Endodermal cell (in vitro differentiated cells): ENCODE data around the gene DPYSL4. TPM values are rescaled to one million over a fixed set of nuclear protein-coding genes. Genes with fewer than 3 reads are reported as not detected.

ENCODE experiments used
- DNase-seq: peaks from one replicate; pipeline ENCODE4 v3.0.0-alpha.2; 2017
- H3K27ac ChIP-seq: 2 replicates; pipeline ENCODE4 v1.5.1; 2013; ENCODE audit warnings: mild to moderate bottlenecking, low read depth, low read length, moderate library complexity
- H3K27me3 ChIP-seq: 2 replicates; pipeline ENCODE4 v1.6.1; 2013; ENCODE audit warnings: mild to moderate bottlenecking, low read length, moderate library complexity; ENCODE audit not compliant: insufficient read depth, control insufficient read depth, poor library complexity, severe bottlenecking
- H3K36me3 ChIP-seq: 2 replicates; pipeline ENCODE4 v1.7.0; 2013; ENCODE audit warnings: mild to moderate bottlenecking, low read length, moderate library complexity; ENCODE audit not compliant: control insufficient read depth, insufficient read depth
- H3K4me1 ChIP-seq: one replicate; pipeline ENCODE4 v1.7.0; 2013; ENCODE audit warnings: low read length; ENCODE audit not compliant: control insufficient read depth, insufficient read depth
- H3K4me3 ChIP-seq: 2 replicates; pipeline ENCODE4 v1.5.1; 2013; ENCODE audit warnings: mild to moderate bottlenecking, low read length, moderate library complexity
- H3K9ac ChIP-seq: 2 replicates; pipeline ENCODE4 v1.6.1; 2013; ENCODE audit warnings: mild to moderate bottlenecking, low read length, moderate library complexity; ENCODE audit not compliant: poor library complexity, severe bottlenecking; ENCODE audit errors: extremely low read depth
- H3K9me3 ChIP-seq: 2 replicates; pipeline ENCODE4 v1.6.1; 2013; ENCODE audit warnings: mild to moderate bottlenecking, low read length, moderate library complexity; ENCODE audit not compliant: control insufficient read depth
- H3K27ac Mint-ChIP-seq: 2 replicates; pipeline ENCODE4 v1.8.0; 2020; ENCODE audit warnings: mixed read lengths
- H3K27me3 Mint-ChIP-seq: 2 replicates; pipeline ENCODE4 v1.8.0; 2021; ENCODE audit warnings: mild to moderate bottlenecking, mixed read lengths; ENCODE audit not compliant: insufficient read depth
- H3K36me3 Mint-ChIP-seq: 2 replicates; pipeline ENCODE4 v1.8.0; 2020; ENCODE audit warnings: low read depth, mixed read lengths
- H3K4me1 Mint-ChIP-seq: 2 replicates; pipeline ENCODE4 v1.8.0; 2020; ENCODE audit warnings: mixed read lengths
- H3K4me3 Mint-ChIP-seq: 2 replicates; pipeline ENCODE4 v1.8.0; 2020; ENCODE audit warnings: mild to moderate bottlenecking, moderate library complexity, mixed read lengths
- H3K9me3 Mint-ChIP-seq: 2 replicates; pipeline ENCODE4 v1.8.0; 2020; ENCODE audit warnings: mild to moderate bottlenecking, mixed read lengths
- whole genome bisulfite sequencing, 2 experiments: methylation state at CpG; one replicate each; pipeline versions ENCODE4 v1.1.5 to v1.1.7; 2013; ENCODE audit warnings: missing lambda C conversion rate in 2 of 2, mixed read lengths in 1 of 2; ENCODE audit not compliant: insufficient coverage in 1 of 2, insufficient read length in 1 of 2; 5-methylcytosine and 5-hydroxymethylcytosine counted together
- total RNA-seq, 2 donors: library from RNA; stranded (reverse); fragmentation: NEBNext Ultra II Directional in 1 of 2; extraction: Animal tissue kit (Norgen Biotek cat#: 25700) in 1 of 2; gene quantifications; 2 replicates in 1 of 2; 3 replicates in 1 of 2; pipeline ENCODE4 v1.2.1, GENCODE V29; 2021
- TF ChIP-seq, protein P1 (sequence below): fragments of 200-600 bp; sonication (generic); conservative IDR thresholded peaks from 2 replicates; pipeline ENCODE4 v1.5.0; 2021; ENCODE audit warnings: antibody characterized with exemption, mild to moderate bottlenecking

DPYSL4 gene
- total RNA-seq, 2 donors from 2014 or later: 5.1 to 13.5 TPM

DNA sequence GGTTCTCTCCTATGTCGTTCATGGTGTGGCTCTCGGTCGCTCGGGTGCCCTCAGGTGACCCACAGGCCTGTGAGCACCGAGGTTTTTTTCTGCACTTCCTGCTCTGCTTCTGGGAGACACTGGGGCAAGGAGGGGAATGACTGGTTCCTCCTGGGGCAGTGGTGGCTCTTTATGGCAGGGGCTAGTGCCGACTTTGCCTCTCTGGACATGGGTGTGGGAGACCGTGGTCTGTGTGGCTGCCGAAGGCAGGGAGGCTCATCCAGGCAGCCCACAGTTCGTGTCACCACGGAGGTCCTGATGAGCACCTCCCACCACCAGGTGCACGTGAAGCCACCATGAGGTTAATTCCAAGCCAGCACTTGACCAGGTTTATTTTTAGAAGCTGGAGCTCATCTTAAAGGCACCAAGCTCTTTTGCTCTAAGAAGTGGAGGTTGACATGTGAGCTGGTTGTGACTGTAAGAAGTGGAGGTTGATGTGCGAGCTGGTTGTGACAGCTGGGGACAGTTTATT, 24.7 kb upstream of the DPYSL4 start:
- no peak overlapping the region for H3K4me3 Mint-ChIP-seq
- H3K4me1 ChIP-seq: no peaks in the 10 kb centered on the region
- no peaks in the 10 kb centered on the region for H3K27me3 Mint-ChIP-seq
- TF ChIP-seq, protein P1, sequence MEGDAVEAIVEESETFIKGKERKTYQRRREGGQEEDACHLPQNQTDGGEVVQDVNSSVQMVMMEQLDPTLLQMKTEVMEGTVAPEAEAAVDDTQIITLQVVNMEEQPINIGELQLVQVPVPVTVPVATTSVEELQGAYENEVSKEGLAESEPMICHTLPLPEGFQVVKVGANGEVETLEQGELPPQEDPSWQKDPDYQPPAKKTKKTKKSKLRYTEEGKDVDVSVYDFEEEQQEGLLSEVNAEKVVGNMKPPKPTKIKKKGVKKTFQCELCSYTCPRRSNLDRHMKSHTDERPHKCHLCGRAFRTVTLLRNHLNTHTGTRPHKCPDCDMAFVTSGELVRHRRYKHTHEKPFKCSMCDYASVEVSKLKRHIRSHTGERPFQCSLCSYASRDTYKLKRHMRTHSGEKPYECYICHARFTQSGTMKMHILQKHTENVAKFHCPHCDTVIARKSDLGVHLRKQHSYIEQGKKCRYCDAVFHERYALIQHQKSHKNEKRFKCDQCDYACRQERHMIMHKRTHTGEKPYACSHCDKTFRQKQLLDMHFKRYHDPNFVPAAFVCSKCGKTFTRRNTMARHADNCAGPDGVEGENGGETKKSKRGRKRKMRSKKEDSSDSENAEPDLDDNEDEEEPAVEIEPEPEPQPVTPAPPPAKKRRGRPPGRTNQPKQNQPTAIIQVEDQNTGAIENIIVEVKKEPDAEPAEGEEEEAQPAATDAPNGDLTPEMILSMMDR: no peak
- no peaks in the 10 kb centered on the region for H3K9me3 Mint-ChIP-seq
- WGBS, 2 experiments: 72 to 87% methylated on average over 9 to 12 of the region's 12 CpGs
- no peaks in the 10 kb centered on the region for H3K36me3 Mint-ChIP-seq
- H3K4me1 Mint-ChIP-seq: no peaks in the 10 kb centered on the region
- H3K36me3 ChIP-seq: no peaks in the 10 kb centered on the region
- H3K27me3 ChIP-seq: no peaks in the 10 kb centered on the region
- no peak for DNase-seq
- no peak overlapping the region for H3K4me3 ChIP-seq
- no peaks in the 10 kb centered on the region for H3K9me3 ChIP-seq
- H3K27ac ChIP-seq: no peak overlapping the region
- no peak overlapping the region for H3K9ac ChIP-seq
- no peak overlapping the region for H3K27ac Mint-ChIP-seq

DNA sequence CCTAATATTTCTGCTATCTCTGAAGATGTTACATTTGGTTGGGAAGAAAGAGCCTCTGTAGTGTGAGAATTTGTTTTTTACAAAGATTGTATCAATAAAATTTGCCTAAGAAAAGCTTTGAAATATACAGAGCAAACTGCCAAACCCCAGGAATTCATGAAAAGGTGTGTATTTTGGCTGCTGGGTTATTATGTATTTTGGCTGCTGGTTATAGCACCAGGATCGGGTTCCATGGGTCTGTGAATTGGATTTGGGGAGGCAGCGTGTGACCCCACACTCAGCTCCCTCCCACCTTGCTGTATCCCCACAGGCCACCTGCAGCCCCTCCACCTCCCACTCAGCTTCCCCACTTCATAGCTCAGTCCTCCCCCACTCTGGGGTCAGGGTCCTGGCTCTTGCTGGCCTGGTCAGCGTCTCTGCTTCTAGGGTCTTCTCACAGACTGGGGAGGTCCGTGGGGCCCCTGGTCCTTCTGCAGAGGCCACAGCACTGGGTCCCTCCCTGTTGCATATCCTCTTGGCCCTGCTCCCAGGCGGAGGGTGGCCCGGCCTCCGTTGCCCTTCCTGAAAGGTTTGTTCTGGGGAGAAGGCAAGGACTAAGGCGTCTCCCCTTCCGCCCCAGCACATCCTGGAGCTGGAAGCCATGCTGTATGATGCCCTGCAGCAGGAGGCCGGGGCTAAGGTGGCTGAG, 24.0 kb upstream of the DPYSL4 start:
- no peaks in the 10 kb centered on the region for H3K27me3 ChIP-seq
- Mint-ChIP-seq H3K4me1 (no peaks in the 10 kb centered on the region), H3K4me3 (peak overlapping the region; percentile 10), H3K27ac (no peak overlapping the region), H3K27me3 (no peaks in the 10 kb centered on the region), H3K9me3 (no peaks in the 10 kb centered on the region), H3K36me3 (no peaks in the 10 kb centered on the region)
- H3K4me1 ChIP-seq: no peaks in the 10 kb centered on the region
- H3K9me3 ChIP-seq: no peaks in the 10 kb centered on the region
- 68 to 76% methylated on average over 3 to 10 of the region's 10 CpGs for WGBS, 2 experiments
- TF ChIP-seq, protein P1: no peak
- no peak overlapping the region for H3K9ac ChIP-seq
- H3K36me3 ChIP-seq: no peaks in the 10 kb centered on the region
- H3K4me3 ChIP-seq: no peak overlapping the region
- no peak overlapping the region for H3K27ac ChIP-seq
- DNase-seq: no peak

DNA sequence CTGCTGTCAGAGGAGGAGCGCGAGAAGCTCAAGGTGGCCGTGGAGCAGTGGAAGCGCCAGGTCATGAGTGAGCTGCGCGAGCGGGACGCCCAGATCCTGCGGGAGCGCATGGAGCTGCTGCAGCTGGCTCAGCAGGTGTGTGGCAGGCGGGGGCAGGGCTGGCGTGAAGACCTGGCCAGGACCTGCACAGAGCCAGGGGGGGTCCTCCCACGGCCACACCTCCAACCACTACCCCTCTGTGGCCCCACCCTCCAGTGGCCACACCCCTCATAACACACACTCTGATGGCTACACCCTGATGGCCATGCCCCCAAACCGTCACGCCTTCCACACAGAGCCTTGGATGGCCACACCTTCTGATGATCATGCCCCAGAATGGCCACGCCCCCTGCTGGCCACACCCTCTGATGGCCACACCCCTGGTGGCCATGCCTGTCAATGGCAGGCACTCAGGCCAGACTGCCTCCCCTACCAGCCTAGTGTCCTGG, 23.4 kb upstream of the DPYSL4 start:
- no peaks in the 10 kb centered on the region for H3K27me3 Mint-ChIP-seq
- TF ChIP-seq, protein P1: peak; percentile 62
- H3K4me1 ChIP-seq: no peaks in the 10 kb centered on the region
- 55 to 73% methylated on average over 5 to 16 of the region's 16 CpGs for WGBS, 2 experiments
- DNase-seq: peak; percentile 97
- no peaks in the 10 kb centered on the region for H3K9me3 ChIP-seq
- no peak overlapping the region for H3K4me3 ChIP-seq
- H3K9me3 Mint-ChIP-seq: no peaks in the 10 kb centered on the region
- H3K27ac ChIP-seq: no peak overlapping the region
- no peaks in the 10 kb centered on the region for H3K36me3 Mint-ChIP-seq
- H3K27me3 ChIP-seq: no peaks in the 10 kb centered on the region
- H3K4me3 Mint-ChIP-seq: peak overlapping the region; percentile 10
- no peaks in the 10 kb centered on the region for H3K36me3 ChIP-seq
- no peak overlapping the region for H3K27ac Mint-ChIP-seq
- no peaks in the 10 kb centered on the region for H3K4me1 Mint-ChIP-seq
- H3K9ac ChIP-seq: no peak overlapping the region
